Endothelial cell of umbilical vein (primary cell): ENCODE data around the gene LRRN4CL. TPM values are rescaled to one million over a fixed set of nuclear protein-coding genes. Genes with fewer than 3 reads are reported as not detected.

Experiments
- BruUV-seq: library from RNA; stranded (reverse); fragments of 400-500 nt; replicated peaks from 2 replicates; lab custom pipeline; 2021; lab: Mats Ljungman, UMichigan
- CTCF ChIA-PET: fragments of 300-600, 350-600 bp; sonication (Branson Sonifier 250); formaldehyde crosslinking; loops from one replicate; lab custom pipeline; 2021; ENCODE audit warnings: antibody characterized with exemption, inconsistent platforms; lab: Charles Lee
- POLR2A ChIA-PET: fragments of 300-600, 350-600 bp; sonication (Branson Sonifier 250); formaldehyde crosslinking; loops from one replicate; lab custom pipeline; 2021; ENCODE audit warnings: antibody characterized with exemption, inconsistent platforms; lab: Charles Lee
- DNase-seq: peaks from one replicate; pipeline ENCODE4 v3.0.0-alpha.2; 2011; ENCODE audit warnings: low read depth, low spot score
- FAIRE-seq: peaks from 2 replicates; lab custom pipeline; 2011; peaks lifted over from hg19 to GRCh38; lab: Jason Lieb, UNC
- H2AFZ ChIP-seq: 2 replicates; pipeline ENCODE4 v1.6.0; 2012; ENCODE audit warnings: low read depth, low read length, control low read depth, inconsistent platforms
- H3K27ac ChIP-seq: 2 replicates; pipeline ENCODE4 v1.5.1; 2011; ENCODE audit warnings: low read depth, mild to moderate bottlenecking, control low read depth, low read length, moderate library complexity; ENCODE audit not compliant: insufficient read depth
- H3K27me3 ChIP-seq, 2 experiments: 2 replicates each; pipeline versions ENCODE4 v1.6.0 to v1.6.1; 2011; ENCODE audit warnings: low read length in 2 of 2, mixed read lengths in 1 of 2; ENCODE audit not compliant: control insufficient read depth in 2 of 2, insufficient read depth in 2 of 2
- H3K36me3 ChIP-seq, 2 experiments: 2 replicates in 1 of 2; 3 replicates in 1 of 2; pipeline ENCODE4 v1.5.1; 2011; ENCODE audit warnings: low read length in 2 of 2, mild to moderate bottlenecking in 1 of 2, moderate library complexity in 1 of 2; ENCODE audit not compliant: control insufficient read depth in 2 of 2, insufficient read depth in 2 of 2; ENCODE audit errors: extremely low read depth in 1 of 2
- H3K4me1 ChIP-seq: 3 replicates; pipeline ENCODE4 v1.5.1; 2011; ENCODE audit warnings: mild to moderate bottlenecking, low read length; ENCODE audit not compliant: control insufficient read depth, insufficient read depth; ENCODE audit errors: extremely low read depth
- H3K4me2 ChIP-seq: 2 replicates; pipeline ENCODE4 v1.6.1; 2011; ENCODE audit warnings: low read length, control low read depth, mixed read lengths; ENCODE audit not compliant: insufficient read depth
- H3K4me3 ChIP-seq, 3 experiments: fragments of 200-600 bp in 1 of 3; sonication (generic), shearing (Covaris generic) in 1 of 3; replicated peaks in 1 of 3; 2 replicates each; pipeline ENCODE4 v1.5.1; 2011 to 2016; ENCODE audit warnings: control low read depth in 3 of 3, low read length in 3 of 3, mild to moderate bottlenecking in 2 of 3, inconsistent platforms in 1 of 3, low read depth in 1 of 3, moderate library complexity in 1 of 3; ENCODE audit not compliant: insufficient read depth in 1 of 3
- H3K79me2 ChIP-seq: 2 replicates; pipeline ENCODE4 v1.6.0; 2012; ENCODE audit warnings: low read length, inconsistent platforms; ENCODE audit not compliant: control insufficient read depth, insufficient read depth
- H3K9ac ChIP-seq: replicated peaks from 2 replicates; pipeline ENCODE3; 2011; ENCODE audit warnings: low read length, control low read depth; ENCODE audit not compliant: insufficient read depth; ENCODE audit errors: extremely low read depth
- H3K9me1 ChIP-seq: replicated peaks from 3 replicates; pipeline ENCODE4 v1.6.0; 2011; ENCODE audit warnings: mild to moderate bottlenecking, low read length; ENCODE audit not compliant: control insufficient read depth, insufficient read depth; ENCODE audit errors: extremely low read depth
- H3K9me3 ChIP-seq: replicated peaks from 2 replicates; pipeline ENCODE4 v1.5.1; 2012; ENCODE audit warnings: low read length, inconsistent platforms; ENCODE audit not compliant: control insufficient read depth, insufficient read depth
- H4K20me1 ChIP-seq: replicated peaks from 2 replicates; pipeline ENCODE3; 2011; ENCODE audit warnings: mild to moderate bottlenecking, low read length; ENCODE audit not compliant: control insufficient read depth, insufficient read depth; ENCODE audit errors: extremely low read depth
- POLR2A ChIP-seq: IDR thresholded peaks from 2 replicates; pipeline ENCODE4 v1.6.1; 2012; ENCODE audit warnings: low read depth, mild to moderate bottlenecking, control low read depth, low read length
- POLR2AphosphoS5 ChIP-seq: IDR thresholded peaks from 2 replicates; pipeline ENCODE4 v1.6.1; 2012; ENCODE audit warnings: low read depth, mild to moderate bottlenecking, control low read depth, low read length, moderate library complexity; ENCODE audit not compliant: insufficient read depth
- dilution Hi-C: fragments of 300-500 bp; cut with MboI; formaldehyde crosslinking; loops from one replicate; pipeline ENCODE4 v1.15.0; 2019; ENCODE audit warnings: low sequenced_read_pairs; ENCODE audit not compliant: extremely low pct_ligation_motif_present
- intact Hi-C: fragments of 100-400 bp; cut with micrococcal nuclease; formaldehyde crosslinking; loops from one replicate; pipeline ENCODE4 v1.10.0; 2022
- polyA plus RNA-seq, 4 experiments: library from polyadenylated mRNA; depleted of rRNA in 3 of 4; stranded (reverse) in 3 of 4; unstranded in 1 of 4; fragments of >200 nt; gene quantifications; 2 replicates each; pipeline versions ENCODE4 v1.2.1 to v1.2.3, GENCODE V29; 2011 to 2012; ENCODE audit warnings: missing spikeins in 1 of 4
- total RNA-seq: library from RNA; stranded (reverse); gene quantifications from 2 replicates; pipeline ENCODE4 v1.2.3, GENCODE V29; 2021
- TF ChIP-seq, protein P1 (sequence below): IDR thresholded peaks from 2 replicates; pipeline ENCODE4 v1.6.1; 2011; ENCODE audit not compliant: insufficient read depth, insufficient read length
- TF ChIP-seq, protein P2 (sequence below), 2 donors: IDR thresholded peaks; 1 replicate in 1 of 2; 2 replicates in 1 of 2; pipeline ENCODE4 v1.5.1; 2011; ENCODE audit warnings: low read length in 2 of 2, mild to moderate bottlenecking in 2 of 2, moderate library complexity in 2 of 2, control low read depth in 1 of 2, inconsistent platforms in 1 of 2, low read depth in 1 of 2; ENCODE audit not compliant: insufficient read depth in 1 of 2; ENCODE audit errors: extremely low read depth in 1 of 2

The LRRN4CL gene
- total and polyA plus RNA-seq, 2 donors (not counting 3 experiments of a cell fraction or from before 2014, with no cell fraction given): 0.20 TPM; not detected in 1

DNA sequence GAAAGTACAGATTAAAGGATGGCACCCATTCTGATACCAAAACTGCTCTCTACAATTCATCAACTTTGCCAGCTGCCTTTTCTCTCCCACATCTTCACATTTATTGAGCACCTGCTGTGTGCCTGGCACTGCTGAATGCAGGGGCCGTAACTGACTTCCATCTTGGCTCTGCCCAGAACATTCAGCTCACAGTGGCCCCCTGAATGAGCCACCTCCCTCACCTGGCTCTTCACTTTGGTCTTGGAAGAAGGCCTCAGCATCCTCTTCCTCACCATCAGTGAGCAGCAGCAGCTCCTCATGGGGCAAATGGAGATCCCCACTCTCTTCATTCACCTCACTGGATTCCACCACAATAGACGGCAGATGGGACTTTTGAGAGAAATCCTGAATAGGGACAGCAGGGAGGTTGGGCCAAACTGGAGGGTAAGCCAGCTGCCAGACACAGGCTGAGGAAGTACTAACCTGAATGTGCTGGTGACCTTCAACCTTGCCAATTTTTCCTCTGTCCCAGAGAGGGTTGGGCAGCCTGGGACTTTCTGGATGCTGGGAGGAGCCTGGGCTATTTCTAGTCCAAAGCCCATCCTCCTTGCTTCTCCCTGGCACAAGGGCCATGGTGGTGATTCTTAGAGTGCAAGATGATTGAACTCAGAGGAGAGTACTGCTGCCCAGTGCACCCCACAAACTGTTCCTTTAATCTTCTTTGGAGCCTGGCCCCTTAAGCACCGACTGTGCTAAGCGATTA lies 19.7 kb downstream of the LRRN4CL start:
- Histone ChIP-seq H3K4me3 (no peak overlapping the region), H3K4me1 (peaks cover 17% of the 10 kb centered on the region), H3K79me2 (peaks cover 41% of the 10 kb centered on the region), H4K20me1 (no peaks in the 10 kb centered on the region), H3K27ac (no peak overlapping the region), H3K36me3 (no peaks in the 10 kb centered on the region), H2AFZ (no peak overlapping the region), H3K27me3 (no peaks in the 10 kb centered on the region), H3K4me2 (no peak overlapping the region), H3K9me3 (no peaks in the 10 kb centered on the region), H3K9ac (no peak overlapping the region), H3K9me1 (no peaks in the 10 kb centered on the region)
- CTCF ChIA-PET: interaction anchor here (0.7 to 3.2 kb wide), 5 partner anchors 10 to 245 kb away, joined by 3 to 30 read pairs (median 4); partner anchors contain the start of gene INTS5
- FAIRE-seq (no peak), DNase-seq (no peak)
- POLR2A ChIA-PET: interaction anchor here (0.6 to 0.7 kb wide), 2 partner anchors 181 to 1030 kb away, joined by 3 read pairs; no protein-coding TSS in a partner anchor
- dilution Hi-C loops (no loop called here), intact Hi-C loops (loop anchor here (5.0 kb wide), 1 partner anchor 38 kb away; the partner anchor contains the start of genes BSCL2 and GNG3)
- BruUV-seq: no TSS peak
- TF ChIP-seq, protein P1, sequence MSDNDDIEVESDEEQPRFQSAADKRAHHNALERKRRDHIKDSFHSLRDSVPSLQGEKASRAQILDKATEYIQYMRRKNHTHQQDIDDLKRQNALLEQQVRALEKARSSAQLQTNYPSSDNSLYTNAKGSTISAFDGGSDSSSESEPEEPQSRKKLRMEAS: no peak
- TF ChIP-seq POLR2A: peak; percentile 31
- TF ChIP-seq POLR2AphosphoS5: no peak
- TF ChIP-seq, protein P2, sequence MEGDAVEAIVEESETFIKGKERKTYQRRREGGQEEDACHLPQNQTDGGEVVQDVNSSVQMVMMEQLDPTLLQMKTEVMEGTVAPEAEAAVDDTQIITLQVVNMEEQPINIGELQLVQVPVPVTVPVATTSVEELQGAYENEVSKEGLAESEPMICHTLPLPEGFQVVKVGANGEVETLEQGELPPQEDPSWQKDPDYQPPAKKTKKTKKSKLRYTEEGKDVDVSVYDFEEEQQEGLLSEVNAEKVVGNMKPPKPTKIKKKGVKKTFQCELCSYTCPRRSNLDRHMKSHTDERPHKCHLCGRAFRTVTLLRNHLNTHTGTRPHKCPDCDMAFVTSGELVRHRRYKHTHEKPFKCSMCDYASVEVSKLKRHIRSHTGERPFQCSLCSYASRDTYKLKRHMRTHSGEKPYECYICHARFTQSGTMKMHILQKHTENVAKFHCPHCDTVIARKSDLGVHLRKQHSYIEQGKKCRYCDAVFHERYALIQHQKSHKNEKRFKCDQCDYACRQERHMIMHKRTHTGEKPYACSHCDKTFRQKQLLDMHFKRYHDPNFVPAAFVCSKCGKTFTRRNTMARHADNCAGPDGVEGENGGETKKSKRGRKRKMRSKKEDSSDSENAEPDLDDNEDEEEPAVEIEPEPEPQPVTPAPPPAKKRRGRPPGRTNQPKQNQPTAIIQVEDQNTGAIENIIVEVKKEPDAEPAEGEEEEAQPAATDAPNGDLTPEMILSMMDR (IDR thresholded peaks at IDR 0.05; ENCODE audit: extremely low read depth in 1 of 2, insufficient read depth in 1 of 2, low read depth in 1 of 2, low read length in 2 of 2): no peak
